T-cell (primary cell): ENCODE measurements around the gene OR4F6. TPM values are rescaled to one million over a fixed set of nuclear protein-coding genes. Genes with fewer than 3 reads are reported as not detected.

ENCODE experiments used
- ATAC-seq, 4 experiments: fragments of 200-7000 bp in 3 of 4; fragments of 150-1000 bp in 1 of 4; cut with Tn5 transposase; replicated peaks in 1 of 4; 1 replicate in 3 of 4; 2 replicates in 1 of 4; pipeline ENCODE4 v1.10.0; 2021; ENCODE audit warnings: moderate library complexity in 3 of 4, mild to moderate bottlenecking in 2 of 4, moderate number of reproducible peaks in 1 of 4
- CTCF ChIA-PET, 2 donors: fragments of 300-600 bp; sonication (Branson Sonifier 250); formaldehyde crosslinking; loops; one replicate each; lab custom pipeline; 2022; ENCODE audit warnings: antibody characterized with exemption in 2 of 2; lab: Charles Lee
- POLR2A ChIA-PET, 2 donors: fragments of 300-600 bp; sonication (Branson Sonifier 250); formaldehyde crosslinking; loops; one replicate each; lab custom pipeline; 2022; ENCODE audit warnings: antibody characterized with exemption in 2 of 2; lab: Charles Lee
- DNase-seq, 35 experiments: peaks; one replicate each; pipeline versions ENCODE4 v3.0.0 to v3.0.0-alpha.2; 2013 to 2023
- H3K27ac ChIP-seq: one replicate; pipeline ENCODE4 v1.5.1; 2013; ENCODE audit warnings: low read length
- H3K27me3 ChIP-seq, 2 experiments: replicated peaks in 1 of 2; 1 replicate in 1 of 2; 2 replicates in 1 of 2; pipeline versions ENCODE4 v1.6.1 to v1.7.0; 2013; ENCODE audit warnings: low read length in 1 of 2, mixed read lengths in 1 of 2; ENCODE audit not compliant: control insufficient read depth in 2 of 2, insufficient read depth in 2 of 2; ENCODE audit errors: extremely low read depth in 1 of 2
- H3K36me3 ChIP-seq, 2 donors: 1 replicate in 1 of 2; 2 replicates in 1 of 2; pipeline versions ENCODE4 v1.6.1 to v1.7.0; 2013; ENCODE audit warnings: low read length in 1 of 2; ENCODE audit not compliant: control insufficient read depth in 2 of 2, insufficient read depth in 1 of 2; ENCODE audit errors: extremely low read depth in 1 of 2
- H3K4me1 ChIP-seq, 2 experiments: 1 replicate in 1 of 2; 2 replicates in 1 of 2; pipeline versions ENCODE4 v1.6.1 to v1.7.0; 2013; ENCODE audit warnings: low read length in 2 of 2, mixed read lengths in 1 of 2; ENCODE audit not compliant: insufficient read depth in 2 of 2, control insufficient read depth in 1 of 2; ENCODE audit errors: extremely low read depth in 1 of 2
- H3K4me3 ChIP-seq, 2 donors: 1 replicate in 1 of 2; 2 replicates in 1 of 2; pipeline versions ENCODE4 v1.5.1 to v1.7.0; 2013; ENCODE audit warnings: mild to moderate bottlenecking in 2 of 2, low read length in 1 of 2, moderate library complexity in 1 of 2; ENCODE audit not compliant: control insufficient read depth in 1 of 2; ENCODE audit errors: extremely low read depth in 1 of 2
- H3K9me3 ChIP-seq: 2 replicates; pipeline ENCODE4 v1.7.0; 2013
- H3K27ac Mint-ChIP-seq, 2 donors: one replicate each; pipeline ENCODE4 v1.8.0; 2020 to 2021; ENCODE audit warnings: mild to moderate bottlenecking in 2 of 2, mixed read lengths in 2 of 2
- H3K27me3 Mint-ChIP-seq, 2 donors: one replicate each; pipeline ENCODE4 v1.8.0; 2021 to 2022; ENCODE audit warnings: mixed read lengths in 2 of 2
- H3K36me3 Mint-ChIP-seq: one replicate; pipeline ENCODE4 v1.8.0; 2021; ENCODE audit warnings: mixed read lengths
- H3K4me1 Mint-ChIP-seq, 3 donors: one replicate each; pipeline ENCODE4 v1.8.0; 2020 to 2022; ENCODE audit warnings: mixed read lengths in 3 of 3, mild to moderate bottlenecking in 1 of 3
- H3K4me3 Mint-ChIP-seq, 3 donors: one replicate each; pipeline ENCODE4 v1.8.0; 2020 to 2022; ENCODE audit warnings: mild to moderate bottlenecking in 3 of 3, mixed read lengths in 3 of 3, moderate library complexity in 3 of 3
- H3K9me3 Mint-ChIP-seq, 3 donors: one replicate each; pipeline ENCODE4 v1.8.0; 2020 to 2022; ENCODE audit warnings: mixed read lengths in 3 of 3
- WGBS: methylation state at CpG from one replicate; pipeline ENCODE4 v1.1.5; 2013; ENCODE audit warnings: missing lambda C conversion rate; ENCODE audit not compliant: insufficient coverage; 5-methylcytosine and 5-hydroxymethylcytosine counted together
- total RNA-seq, 35 experiments: library from RNA in 6 of 35; stranded (reverse) in 6 of 35; fragments of 120-200 nt in 1 of 35; gene quantifications; one replicate each; pipeline versions ENCODE4 v1.2.1 to v1.2.4 and lab custom pipeline; 2013 to 2026

OR4F6 gene
- total RNA-seq, 5 donors from 2014 or later (not counting 1 experiment from before 2014, with no cell fraction given) = not detected

DNA sequence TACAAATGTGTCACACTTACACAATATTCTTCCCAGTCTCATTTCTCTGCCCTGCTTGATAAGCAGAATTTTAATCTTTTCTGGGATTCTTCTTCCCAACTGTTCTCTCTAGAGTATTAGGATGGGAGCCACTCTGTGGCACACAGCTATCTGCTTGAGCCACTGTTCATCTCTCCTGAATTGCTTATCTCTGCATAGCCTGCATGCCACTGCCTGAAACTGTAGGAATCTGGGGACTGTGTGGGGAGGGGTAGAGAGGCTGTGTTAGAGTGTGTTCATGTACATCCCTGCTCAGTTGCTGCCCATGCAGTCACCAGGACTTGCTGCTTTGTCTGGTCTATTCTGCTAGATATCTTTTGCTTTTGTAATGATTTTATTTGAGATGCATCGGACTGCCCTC lies 2.3 kb upstream of the OR4F6 start:
- ATAC-seq = no peak
- Histone ChIP-seq H3K27me3 (peaks cover 0 to 3% of the 10 kb centered on the region in 2 experiments), H3K4me1 (no peaks in the 10 kb centered on the region), H3K9me3 (no peaks in the 10 kb centered on the region), H3K27ac (no peak overlapping the region), H3K4me3 (no peak overlapping the region), H3K36me3 (no peaks in the 10 kb centered on the region)
- no CpG with 5 or more reads among the region's 1 CpG for WGBS
- Mint-ChIP-seq H3K4me3 (no peak overlapping the region), H3K9me3 (no peaks in the 10 kb centered on the region), H3K27me3 (peaks cover 23 to 32% of the 10 kb centered on the region in 2 donors), H3K4me1 (no peaks in the 10 kb centered on the region), H3K27ac (no peak overlapping the region), H3K36me3 (no peaks in the 10 kb centered on the region)
- ChIA-PET CTCF (no interaction called here), POLR2A (no interaction called here)
- no peak for DNase-seq

DNA sequence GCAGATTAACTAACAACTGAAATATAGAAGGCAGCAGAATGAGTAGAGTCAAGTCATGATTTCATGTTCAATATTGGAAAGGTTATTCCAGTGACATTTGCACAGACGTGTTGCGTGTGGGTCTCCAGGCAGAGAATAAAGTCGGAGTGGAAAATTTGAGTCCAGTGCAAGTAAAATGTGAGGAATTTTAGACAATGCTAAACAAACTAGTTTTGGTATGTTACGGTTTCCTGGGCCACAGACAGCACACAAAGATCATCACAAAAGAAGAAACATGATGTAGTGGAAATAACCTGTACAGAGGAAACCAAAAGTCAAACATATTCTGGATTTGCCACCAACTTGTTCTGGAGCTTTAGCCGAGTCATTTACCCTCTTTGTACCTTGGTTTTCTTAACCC lies 367 bp downstream of the OR4F6 start:
- H3K27me3 Mint-ChIP-seq = peaks cover 23 to 26% of the 10 kb centered on the region in 2 donors
- no peaks in the 10 kb centered on the region for H3K4me1 Mint-ChIP-seq
- ChIA-PET POLR2A (no interaction called here), CTCF (interaction anchor here in 1 of 2 donors (0.6 kb wide), 1 partner anchor 38 kb away, joined by 4 read pairs; no protein-coding TSS in a partner anchor)
- H3K27ac Mint-ChIP-seq = no peak overlapping the region
- no peaks in the 10 kb centered on the region for H3K9me3 Mint-ChIP-seq
- ATAC-seq (no peak), DNase-seq (no peak)
- H3K4me1 ChIP-seq = no peaks in the 10 kb centered on the region
- no peak overlapping the region for H3K27ac ChIP-seq
- H3K4me3 Mint-ChIP-seq = no peak overlapping the region
- no peaks in the 10 kb centered on the region for H3K36me3 Mint-ChIP-seq
- 82% methylated on average over 2 of the region's 5 CpGs for WGBS
- H3K36me3 ChIP-seq = no peaks in the 10 kb centered on the region
- no peaks in the 10 kb centered on the region for H3K27me3 ChIP-seq
- no peaks in the 10 kb centered on the region for H3K9me3 ChIP-seq
- no peak overlapping the region for H3K4me3 ChIP-seq

DNA sequence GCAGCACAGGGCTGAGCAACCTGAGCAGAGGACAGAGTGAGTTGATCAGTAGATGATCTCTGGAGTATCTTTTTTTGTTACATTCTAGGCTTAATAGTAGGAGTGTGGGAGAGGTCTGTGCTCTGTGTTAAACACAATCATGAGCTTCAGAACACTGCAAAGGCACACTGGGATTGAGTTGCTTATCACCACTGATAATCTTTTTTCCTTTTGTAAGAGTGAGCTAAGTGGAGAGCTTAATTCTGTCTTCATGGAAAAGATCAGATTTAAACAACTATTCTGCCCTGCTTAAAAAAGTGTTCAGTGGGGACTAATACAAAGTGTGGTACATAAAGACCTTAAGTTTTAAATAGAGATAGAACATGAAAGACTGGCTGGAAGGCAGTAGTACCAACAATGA lies 1.1 kb downstream of the OR4F6 start:
- Histone ChIP-seq H3K36me3 (no peaks in the 10 kb centered on the region), H3K27me3 (no peaks in the 10 kb centered on the region), H3K27ac (no peak overlapping the region), H3K4me3 (no peak overlapping the region), H3K9me3 (no peaks in the 10 kb centered on the region), H3K4me1 (no peaks in the 10 kb centered on the region)
- Mint-ChIP-seq H3K4me3 (no peak overlapping the region), H3K4me1 (no peaks in the 10 kb centered on the region), H3K27me3 (peaks cover 27 to 29% of the 10 kb centered on the region in 2 donors), H3K36me3 (no peaks in the 10 kb centered on the region), H3K9me3 (no peaks in the 10 kb centered on the region), H3K27ac (no peak overlapping the region)
- no peak for ATAC-seq
- CTCF ChIA-PET = interaction anchor here in 1 of 2 donors (0.6 kb wide), 1 partner anchor 38 kb away, joined by 4 read pairs; no protein-coding TSS in a partner anchor
- POLR2A ChIA-PET = no interaction called here
- no peak for DNase-seq

DNA sequence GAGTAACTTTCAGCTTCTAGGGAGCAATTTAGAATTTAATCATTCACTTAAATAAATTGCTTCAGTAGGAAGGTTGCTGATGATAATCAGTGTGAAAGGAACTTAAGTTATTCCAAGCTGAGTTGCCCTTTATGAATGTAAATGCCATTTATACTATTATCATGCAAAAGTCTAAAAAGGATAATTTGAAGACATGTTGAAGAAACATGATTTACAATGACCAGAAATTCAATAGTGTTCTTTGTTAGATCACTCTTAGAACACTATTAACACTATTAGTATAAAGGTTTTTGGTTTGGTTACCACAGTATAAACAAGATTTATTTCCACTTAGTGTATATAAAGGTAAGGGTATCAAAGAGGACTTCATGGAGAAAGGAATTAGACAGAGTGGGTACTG lies 1.6 kb downstream of the OR4F6 start:
- Mint-ChIP-seq H3K27me3 (peaks cover 32 to 35% of the 10 kb centered on the region in 2 donors), H3K4me3 (no peak overlapping the region), H3K36me3 (no peaks in the 10 kb centered on the region), H3K27ac (no peak overlapping the region), H3K9me3 (no peaks in the 10 kb centered on the region), H3K4me1 (no peaks in the 10 kb centered on the region)
- ChIA-PET POLR2A (no interaction called here), CTCF (no interaction called here)
- Histone ChIP-seq H3K4me3 (no peak overlapping the region), H3K9me3 (no peaks in the 10 kb centered on the region), H3K27ac (no peak overlapping the region), H3K27me3 (no peaks in the 10 kb centered on the region), H3K36me3 (no peaks in the 10 kb centered on the region), H3K4me1 (no peaks in the 10 kb centered on the region)
- DNase-seq (no peak), ATAC-seq (no peak)

DNA sequence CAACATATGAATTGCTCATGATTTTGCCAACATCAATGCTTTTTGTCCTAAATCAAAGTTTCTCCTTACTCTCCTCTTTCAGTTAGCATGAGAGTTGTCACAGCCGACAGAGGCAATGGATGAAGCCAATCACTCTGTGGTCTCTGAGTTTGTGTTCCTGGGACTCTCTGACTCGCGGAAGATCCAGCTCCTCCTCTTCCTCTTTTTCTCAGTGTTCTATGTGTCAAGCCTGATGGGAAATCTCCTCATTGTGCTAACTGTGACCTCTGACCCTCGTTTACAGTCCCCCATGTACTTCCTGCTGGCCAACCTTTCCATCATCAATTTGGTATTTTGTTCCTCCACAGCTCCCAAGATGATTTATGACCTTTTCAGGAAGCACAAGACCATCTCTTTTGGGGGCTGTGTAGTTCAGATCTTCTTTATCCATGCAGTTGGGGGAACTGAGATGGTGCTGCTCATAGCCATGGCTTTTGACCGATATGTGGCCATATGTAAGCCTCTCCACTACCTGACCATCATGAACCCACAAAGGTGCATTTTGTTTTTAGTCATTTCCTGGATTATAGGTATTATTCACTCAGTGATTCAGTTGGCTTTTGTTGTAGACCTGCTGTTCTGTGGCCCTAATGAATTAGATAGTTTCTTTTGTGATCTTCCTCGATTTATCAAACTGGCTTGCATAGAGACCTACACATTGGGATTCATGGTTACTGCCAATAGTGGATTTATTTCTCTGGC lies 2.5 kb downstream of the OR4F6 start:
- Histone ChIP-seq H3K27ac (no peak overlapping the region), H3K36me3 (no peaks in the 10 kb centered on the region), H3K27me3 (no peaks in the 10 kb centered on the region), H3K9me3 (no peaks in the 10 kb centered on the region), H3K4me3 (no peak overlapping the region), H3K4me1 (no peaks in the 10 kb centered on the region)
- Mint-ChIP-seq H3K27ac (no peak overlapping the region), H3K36me3 (no peaks in the 10 kb centered on the region), H3K27me3 (peaks cover 38% of the 10 kb centered on the region in 2 donors), H3K4me3 (no peak overlapping the region), H3K4me1 (no peaks in the 10 kb centered on the region), H3K9me3 (peaks cover 0 to 2% (median 0%) of the 10 kb centered on the region in 3 donors)
- ChIA-PET POLR2A (no interaction called here), CTCF (no interaction called here)
- WGBS = 70% methylated on average over 4 of the region's 6 CpGs
- DNase-seq = no peak
- ATAC-seq = no peak

DNA sequence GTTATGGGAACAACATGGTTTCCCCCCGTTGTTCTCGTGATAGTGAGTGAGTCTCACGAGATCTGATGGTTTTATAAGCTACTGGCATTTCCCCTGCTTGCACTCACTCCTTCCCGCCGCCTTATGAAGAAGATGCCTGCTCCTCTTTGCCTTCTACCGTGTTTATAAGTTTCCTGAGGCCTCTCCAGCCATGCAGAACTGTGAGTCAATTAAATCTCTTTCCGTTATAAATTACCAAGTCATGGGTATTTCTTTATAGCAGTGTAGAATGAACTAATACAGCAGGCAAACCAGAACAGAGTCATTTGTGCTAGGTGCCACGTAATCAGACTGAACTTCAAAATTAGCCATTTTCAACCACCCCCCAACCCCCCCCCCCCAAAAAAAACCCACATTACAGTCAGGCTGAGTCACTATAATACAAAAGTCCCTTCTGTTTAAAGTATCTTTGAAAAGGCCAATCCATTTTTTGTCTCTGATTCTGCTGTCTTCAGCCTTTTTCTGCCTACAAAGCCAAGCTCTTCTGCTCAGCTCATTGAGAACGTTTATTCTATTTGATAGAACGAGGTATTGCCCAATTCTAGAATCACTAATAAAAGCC lies 4.1 kb downstream of the OR4F6 start:
- no peaks in the 10 kb centered on the region for H3K36me3 ChIP-seq
- H3K27ac ChIP-seq = no peak overlapping the region
- Mint-ChIP-seq H3K4me3 (no peak overlapping the region), H3K36me3 (no peaks in the 10 kb centered on the region), H3K4me1 (no peaks in the 10 kb centered on the region), H3K27ac (no peak overlapping the region), H3K27me3 (peaks cover 43 to 49% of the 10 kb centered on the region in 2 donors), H3K9me3 (peaks cover 0 to 4% (median 0%) of the 10 kb centered on the region in 3 donors)
- ATAC-seq = no peak
- DNase-seq = no peak
- no peaks in the 10 kb centered on the region for H3K4me1 ChIP-seq
- peaks cover 0 to 2% of the 10 kb centered on the region in 2 experiments for H3K27me3 ChIP-seq
- WGBS = 100% methylated on average over 2 of the region's 10 CpGs
- ChIA-PET CTCF (no interaction called here), POLR2A (no interaction called here)
- H3K9me3 ChIP-seq = no peaks in the 10 kb centered on the region
- no peak overlapping the region for H3K4me3 ChIP-seq
